ENCODE measurements around the gene TCF3.

DNA sequence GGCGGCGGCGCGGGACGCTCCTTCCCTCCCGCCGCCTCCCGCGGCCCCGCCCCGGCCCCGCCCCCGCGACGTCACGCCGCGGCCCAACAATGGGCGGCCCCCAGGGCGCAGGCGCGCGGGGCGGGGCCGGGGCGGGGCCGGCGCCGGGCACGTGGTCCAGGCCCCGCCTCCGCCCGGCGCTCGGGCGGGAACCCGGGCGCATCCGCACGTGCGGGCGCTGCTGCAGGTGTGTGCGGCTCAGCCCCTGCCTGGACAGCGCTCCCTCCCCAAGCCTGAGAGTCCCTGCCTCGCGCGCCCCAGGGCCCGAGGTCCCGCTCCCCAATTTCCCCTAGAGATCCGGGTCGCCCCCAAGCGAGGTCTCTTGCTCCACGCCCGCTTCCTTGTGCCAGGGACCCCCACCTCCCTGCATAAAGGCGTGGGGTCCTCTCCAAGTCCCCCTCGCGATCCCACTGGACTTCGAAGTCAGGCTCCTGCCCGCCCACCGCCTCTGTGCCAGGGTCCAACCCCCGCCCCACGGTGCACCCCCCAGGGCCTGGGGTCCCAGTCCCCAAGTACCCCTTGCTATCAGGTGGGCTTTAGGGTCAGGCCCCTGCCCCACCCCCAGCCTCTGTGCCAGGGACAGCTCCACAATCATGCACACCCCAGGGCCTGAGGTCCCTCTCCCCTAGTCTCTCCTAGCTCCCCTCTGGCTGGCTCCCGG is 83.9 kb downstream of the TCF3 start, which contains the start of gene MEX3D:
- TF ChIP-seq EZH2 (IDR thresholded peaks at IDR 0.05; ENCODE audit: borderline replicate concordance, insufficient read depth, low read length, poor library complexity, severe bottlenecking) (no peak), EP300 (conservative IDR thresholded peaks at IDR 0.05; ENCODE audit: poor library complexity, severe bottlenecking) (no peak)
